ENCODE measurements around the gene GPBP1.

The GPBP1 gene

DNA sequence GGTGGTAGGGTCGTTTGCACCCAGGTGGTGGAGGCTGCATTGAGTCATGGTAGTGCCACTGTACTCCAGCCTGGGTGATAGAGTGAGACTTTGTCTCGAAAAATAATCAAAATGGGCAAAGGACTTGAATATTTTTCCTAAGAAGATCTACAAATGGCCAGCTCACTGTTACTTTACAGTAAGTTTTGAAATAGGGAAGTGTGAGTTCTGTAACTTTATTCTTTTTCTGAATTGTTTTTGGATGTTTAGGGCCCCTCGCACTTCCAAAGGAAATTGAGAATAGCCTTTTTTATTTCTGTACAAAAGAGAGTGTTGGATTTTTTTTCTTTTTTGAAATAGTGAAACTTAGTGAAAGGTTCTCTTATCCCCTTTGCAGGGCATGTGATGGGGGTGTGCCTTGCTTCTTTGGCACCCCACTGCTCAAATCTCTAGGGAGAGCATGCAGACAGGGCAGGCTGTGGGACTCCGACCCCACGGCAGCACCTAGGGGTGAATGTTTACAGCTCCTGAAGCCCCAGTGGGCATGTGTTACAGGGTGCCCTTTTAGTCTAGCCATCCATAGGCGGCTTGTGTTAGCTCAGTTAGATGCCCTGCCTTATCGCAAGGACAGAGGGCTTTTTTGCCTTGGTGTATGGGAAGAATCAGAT lies 33.3 kb downstream of the GPBP1 start:
- H3K27ac ChIP-seq = no peak overlapping the region
- TF ChIP-seq ZFX (IDR thresholded peaks at IDR 0.05; ENCODE audit: borderline replicate concordance) = no peak
- TF ChIP-seq CTCF (IDR thresholded peaks at IDR 0.05) = no peak

GRCh38 chr5:57207681-57208080 lies 33.8 kb downstream of the GPBP1 start:
- no peak for TF ChIP-seq CTCF (IDR thresholded peaks at IDR 0.05)
- no peak for TF ChIP-seq ZFX (IDR thresholded peaks at IDR 0.05; ENCODE audit: borderline replicate concordance)
- H3K27ac ChIP-seq = no peak overlapping the region

DNA sequence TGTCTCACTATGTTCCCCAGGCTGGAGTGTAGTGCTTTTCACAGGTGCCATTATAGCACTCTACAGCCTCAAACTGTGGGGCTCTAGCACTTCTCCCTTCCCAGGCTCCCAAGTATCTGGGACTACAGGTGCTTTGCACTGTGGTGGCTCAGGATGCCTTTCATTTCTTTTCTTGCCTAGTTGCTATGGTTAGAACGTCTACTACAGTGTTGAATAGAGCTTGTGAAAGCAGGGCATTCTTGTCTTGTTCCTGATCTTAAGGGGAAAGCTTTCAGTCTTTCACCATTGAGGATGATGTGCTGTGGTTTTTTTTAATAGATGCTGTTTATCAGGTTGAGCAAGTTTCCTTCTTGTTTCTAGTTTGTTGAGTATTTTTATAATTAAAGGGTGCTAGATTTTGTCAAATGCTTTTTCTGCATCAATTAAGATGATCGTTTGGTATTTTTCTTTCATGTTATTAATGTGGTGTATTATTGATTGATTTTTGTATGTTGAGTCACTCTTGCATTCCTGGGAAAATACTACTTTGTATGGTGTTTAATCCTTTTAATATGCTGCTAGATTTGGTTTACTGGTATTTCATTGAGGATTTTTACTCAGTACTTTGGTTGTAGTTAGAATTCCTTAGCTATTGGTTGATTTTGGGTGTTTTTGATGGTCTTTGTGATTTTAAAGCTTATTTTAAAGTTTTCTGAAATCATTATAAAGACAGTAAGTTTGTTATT lies 35.6 kb downstream of the GPBP1 start:
- TF ChIP-seq CTCF (IDR thresholded peaks at IDR 0.05) (no peak), ZFX (IDR thresholded peaks at IDR 0.05; ENCODE audit: borderline replicate concordance) (no peak)
- H3K27ac ChIP-seq = no peak overlapping the region

- H3K27ac ChIP-seq = no peak overlapping the region
- no peak for TF ChIP-seq CTCF (IDR thresholded peaks at IDR 0.05)
- no peak for TF ChIP-seq ZFX (IDR thresholded peaks at IDR 0.05; ENCODE audit: borderline replicate concordance)
Measured at GRCh38 chr5:57210633-57211032, 36.8 kb downstream of the GPBP1 start.

DNA sequence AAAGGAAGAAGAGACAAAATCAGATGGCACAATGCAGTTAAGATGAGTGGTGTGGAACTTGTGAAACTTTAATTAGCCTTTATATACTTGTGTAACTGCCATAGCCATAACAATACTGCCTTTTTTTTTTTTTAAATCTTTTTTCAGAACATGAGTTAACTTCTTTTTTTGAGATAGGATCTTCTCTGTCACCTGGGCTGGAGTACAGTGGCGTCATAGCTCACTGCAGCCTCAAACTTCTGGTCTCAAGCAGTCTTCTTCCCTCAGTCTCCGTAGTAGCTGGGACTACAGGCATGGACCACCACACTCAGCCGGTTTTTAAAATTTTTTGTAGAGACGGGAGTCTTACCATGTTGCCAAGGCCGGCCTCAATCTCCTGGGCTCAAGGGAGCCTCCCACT lies 37.2 kb downstream of the GPBP1 start:
- no peak overlapping the region for H3K27ac ChIP-seq
- no peak for TF ChIP-seq CTCF (IDR thresholded peaks at IDR 0.05)
- TF ChIP-seq ZFX (IDR thresholded peaks at IDR 0.05; ENCODE audit: borderline replicate concordance) = no peak

DNA sequence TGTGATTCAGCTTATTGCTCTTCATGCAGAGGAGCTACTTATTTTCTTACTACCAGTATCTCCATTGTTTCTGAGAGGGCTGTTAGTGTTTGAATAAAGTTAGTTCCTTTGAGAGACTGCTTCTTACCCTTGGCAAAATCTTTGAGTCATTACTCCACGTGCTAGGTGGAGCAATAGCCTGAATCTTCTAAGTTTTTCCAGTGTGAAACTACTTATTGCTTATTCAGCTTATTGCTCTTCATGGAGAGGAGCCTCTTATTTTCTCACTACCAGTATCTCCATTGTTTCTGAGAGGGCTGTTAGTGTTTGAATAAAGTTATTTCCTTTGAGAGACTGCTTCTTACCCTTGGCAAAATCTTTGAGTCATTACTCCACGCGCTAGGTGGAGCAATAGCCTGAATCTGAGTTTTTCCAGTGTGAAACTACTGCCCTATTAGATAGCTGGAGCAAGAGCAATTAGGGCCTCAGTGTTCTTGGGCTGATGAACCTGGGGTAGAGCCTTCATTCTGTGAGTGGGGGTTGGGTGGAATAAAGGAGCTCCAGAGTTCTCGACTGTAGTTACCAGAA lies 41.9 kb downstream of the GPBP1 start:
- TF ChIP-seq ZFX (IDR thresholded peaks at IDR 0.05; ENCODE audit: borderline replicate concordance) (no peak), CTCF (IDR thresholded peaks at IDR 0.05) (no peak)

GRCh38 chr5:57216714-57217113 lies 42.9 kb downstream of the GPBP1 start:
- H3K27ac ChIP-seq = no peak overlapping the region
- no peak for TF ChIP-seq ZFX (IDR thresholded peaks at IDR 0.05; ENCODE audit: borderline replicate concordance)
- no peak for TF ChIP-seq CTCF (IDR thresholded peaks at IDR 0.05)

More for the DNA sequence above, 41.9 kb downstream of the GPBP1 start:
- no peak overlapping the region for H3K27ac ChIP-seq
